Sigmoid colon (tissue), 4 donors: Measurements from ENCODE around the gene PAX2.

Experiments used
- EP300 ChIP-seq, 4 donors: sonication (generic); formaldehyde crosslinking; IDR thresholded peaks; one replicate each; pipeline ENCODE4 v1.6.1; 2017; ENCODE audit warnings: antibody characterized with exemption in 4 of 4
- POLR2A ChIP-seq, 2 donors: fragments of 450-650 bp; IDR thresholded peaks; one replicate each; pipeline ENCODE4 v1.6.1; 2016; ENCODE audit warnings: antibody characterized with exemption in 2 of 2, mild to moderate bottlenecking in 2 of 2, moderate library complexity in 2 of 2
- POLR2AphosphoS5 ChIP-seq, 4 donors: sonication (generic); formaldehyde crosslinking; IDR thresholded peaks; one replicate each; pipeline ENCODE4 v1.6.1; 2017; ENCODE audit warnings: antibody characterized with exemption in 4 of 4
- TF ChIP-seq, protein P1 (sequence below), 4 experiments: fragments of 450-650 bp in 3 of 4; fragments of 200-600 bp in 1 of 4; IDR thresholded peaks; one replicate each; pipeline ENCODE4 v1.5.1; 2016 to 2019; ENCODE audit warnings: antibody characterized with exemption in 4 of 4, mild to moderate bottlenecking in 3 of 4, moderate library complexity in 2 of 4

DNA sequence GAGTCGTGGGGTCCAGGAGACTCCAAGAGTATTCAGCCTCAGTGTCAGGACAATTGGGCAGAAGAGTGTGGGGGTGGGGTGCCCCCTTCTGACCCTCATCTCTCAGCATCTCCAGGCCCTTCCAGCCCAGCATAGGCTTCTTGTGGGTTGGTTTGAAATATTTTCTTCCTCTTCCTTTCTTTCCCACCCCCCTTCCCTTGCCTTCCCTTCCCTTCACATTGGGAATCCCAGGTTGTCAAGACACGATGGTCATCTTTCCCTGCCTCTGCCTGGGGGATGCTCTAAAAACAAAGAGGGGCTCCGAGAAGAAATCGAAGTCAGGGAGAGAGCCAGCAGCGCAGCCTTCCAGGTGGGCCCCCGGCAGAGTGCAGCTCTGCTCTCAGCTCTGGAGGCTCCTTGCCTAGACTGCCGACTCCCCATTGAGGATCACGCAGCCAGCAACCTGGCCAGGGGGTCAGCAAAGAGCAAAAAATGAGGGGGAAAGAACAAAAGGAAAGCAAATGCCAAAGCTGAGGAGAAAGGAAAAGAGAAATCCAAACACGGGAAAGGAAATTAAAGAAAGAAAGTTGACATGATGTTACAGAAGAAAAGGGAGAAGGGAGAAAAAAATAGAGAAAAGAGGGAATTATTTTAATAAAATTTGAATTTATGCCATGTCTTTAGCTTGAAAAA is 1.5 kb downstream of the PAX2 start:
- TF ChIP-seq POLR2AphosphoS5 (IDR thresholded peaks at IDR 0.05) (no peak), EP300 (IDR thresholded peaks at IDR 0.05) (no peak), POLR2A (IDR thresholded peaks at IDR 0.05) (no peak)
- TF ChIP-seq, protein P1, sequence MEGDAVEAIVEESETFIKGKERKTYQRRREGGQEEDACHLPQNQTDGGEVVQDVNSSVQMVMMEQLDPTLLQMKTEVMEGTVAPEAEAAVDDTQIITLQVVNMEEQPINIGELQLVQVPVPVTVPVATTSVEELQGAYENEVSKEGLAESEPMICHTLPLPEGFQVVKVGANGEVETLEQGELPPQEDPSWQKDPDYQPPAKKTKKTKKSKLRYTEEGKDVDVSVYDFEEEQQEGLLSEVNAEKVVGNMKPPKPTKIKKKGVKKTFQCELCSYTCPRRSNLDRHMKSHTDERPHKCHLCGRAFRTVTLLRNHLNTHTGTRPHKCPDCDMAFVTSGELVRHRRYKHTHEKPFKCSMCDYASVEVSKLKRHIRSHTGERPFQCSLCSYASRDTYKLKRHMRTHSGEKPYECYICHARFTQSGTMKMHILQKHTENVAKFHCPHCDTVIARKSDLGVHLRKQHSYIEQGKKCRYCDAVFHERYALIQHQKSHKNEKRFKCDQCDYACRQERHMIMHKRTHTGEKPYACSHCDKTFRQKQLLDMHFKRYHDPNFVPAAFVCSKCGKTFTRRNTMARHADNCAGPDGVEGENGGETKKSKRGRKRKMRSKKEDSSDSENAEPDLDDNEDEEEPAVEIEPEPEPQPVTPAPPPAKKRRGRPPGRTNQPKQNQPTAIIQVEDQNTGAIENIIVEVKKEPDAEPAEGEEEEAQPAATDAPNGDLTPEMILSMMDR (IDR thresholded peaks at IDR 0.05), result no peak
